GM18520 (cell line): ENCODE measurements around the gene OGFOD3.

Experiments
- ATAC-seq: cut with Tn5 transposase; IDR thresholded peaks from one replicate; pipeline ENCODE4 v1.9.1; 2021; ENCODE audit not compliant: unreplicated experiment

OGFOD3 gene

GRCh38 chr17:82407255-82407654, 11.1 kb downstream of the OGFOD3 start:
- no peak for ATAC-seq

GRCh38 chr17:82406131-82406671, 12.2 kb downstream of the OGFOD3 start:
- ATAC-seq, result no peak

GRCh38 chr17:82405051-82405450, 13.3 kb downstream of the OGFOD3 start:
- no peak for ATAC-seq

- no peak for ATAC-seq
These were observed 14.4 kb downstream of the OGFOD3 start for GRCh38 chr17:82403662-82404660.

- ATAC-seq, result no peak
These were observed 15.5 kb downstream of the OGFOD3 start for GRCh38 chr17:82402865-82403264.

- ATAC-seq, result peak; percentile 35
These were observed 17.6 kb downstream of the OGFOD3 start for GRCh38 chr17:82400830-82401229.

DNA sequence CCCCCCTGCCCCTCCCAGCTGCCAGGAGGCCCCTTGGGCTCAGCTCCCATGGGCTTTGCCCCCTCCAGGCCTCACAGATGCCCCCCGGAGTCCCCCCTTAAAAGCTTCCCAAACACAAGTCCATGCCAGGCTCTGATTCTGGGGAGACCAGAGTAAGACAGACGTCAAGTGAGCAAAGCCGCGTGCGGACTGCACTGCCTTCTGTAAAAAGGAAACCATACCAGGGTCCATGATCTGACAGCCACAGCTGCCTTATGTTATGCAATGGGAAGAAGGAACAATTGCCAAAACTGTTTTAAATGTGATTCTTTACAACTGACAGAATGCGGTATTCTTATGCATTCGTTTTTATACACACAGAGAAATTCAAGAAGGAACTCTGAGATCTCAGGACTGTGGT, 18.2 kb downstream of the OGFOD3 start:
- no peak for ATAC-seq

DNA sequence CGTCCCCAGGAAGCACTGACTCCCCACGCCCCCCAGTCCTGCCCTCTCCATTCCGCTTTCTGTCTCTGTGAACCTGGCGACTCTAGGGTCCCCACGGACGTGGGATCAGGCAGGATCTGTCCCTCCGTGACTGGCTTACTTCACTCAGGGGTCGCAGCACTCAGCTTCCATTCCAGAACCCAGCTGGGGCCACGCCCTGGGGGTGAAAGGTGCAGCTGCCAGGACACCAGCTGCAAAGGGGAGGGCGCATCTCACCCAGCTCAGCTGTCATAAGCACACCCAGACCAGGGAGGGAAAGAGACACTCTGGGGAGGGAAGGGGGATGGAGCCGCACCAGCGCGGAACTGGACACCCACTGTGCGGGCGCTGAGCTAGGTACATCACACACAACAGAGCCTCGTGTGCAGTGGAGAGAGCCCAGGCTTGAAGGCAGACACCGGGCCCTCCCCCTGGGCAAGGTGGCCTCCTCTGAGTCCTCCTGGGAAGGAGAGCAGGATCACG, 18.7 kb downstream of the OGFOD3 start:
- no peak for ATAC-seq

GRCh38 chr17:82399041-82399441, 19.3 kb downstream of the OGFOD3 start:
- ATAC-seq, result no peak

GRCh38 chr17:82397449-82398335, 20.7 kb downstream of the OGFOD3 start:
- ATAC-seq, result no peak

- ATAC-seq, result no peak
These were observed 21.6 kb downstream of the OGFOD3 start for GRCh38 chr17:82396601-82397435.

DNA sequence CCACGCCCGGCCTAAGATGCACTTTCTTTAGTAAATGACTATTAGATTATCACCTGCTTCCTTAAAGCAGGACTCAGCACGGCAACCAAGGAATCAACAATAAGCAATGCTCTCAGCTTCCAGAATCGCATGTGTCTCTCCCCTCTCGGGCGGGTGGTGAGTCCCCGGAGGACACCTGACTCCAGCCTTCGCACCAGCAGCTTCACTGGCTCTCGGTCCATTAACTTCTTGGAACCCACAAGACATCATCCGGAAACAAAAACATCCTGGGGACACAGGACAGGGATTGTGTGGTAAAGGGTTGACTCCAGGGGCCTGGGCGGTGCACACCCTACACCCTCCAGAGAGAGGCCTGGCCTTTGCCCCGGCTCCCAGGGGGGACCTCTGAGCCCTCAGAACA, 24.1 kb downstream of the OGFOD3 start:
- ATAC-seq, result no peak

- ATAC-seq, result no peak
These were observed 25.4 kb downstream of the OGFOD3 start for GRCh38 chr17:82392941-82393340.

- no peak for ATAC-seq
These were observed 26.0 kb downstream of the OGFOD3 start for GRCh38 chr17:82392209-82392920.

DNA sequence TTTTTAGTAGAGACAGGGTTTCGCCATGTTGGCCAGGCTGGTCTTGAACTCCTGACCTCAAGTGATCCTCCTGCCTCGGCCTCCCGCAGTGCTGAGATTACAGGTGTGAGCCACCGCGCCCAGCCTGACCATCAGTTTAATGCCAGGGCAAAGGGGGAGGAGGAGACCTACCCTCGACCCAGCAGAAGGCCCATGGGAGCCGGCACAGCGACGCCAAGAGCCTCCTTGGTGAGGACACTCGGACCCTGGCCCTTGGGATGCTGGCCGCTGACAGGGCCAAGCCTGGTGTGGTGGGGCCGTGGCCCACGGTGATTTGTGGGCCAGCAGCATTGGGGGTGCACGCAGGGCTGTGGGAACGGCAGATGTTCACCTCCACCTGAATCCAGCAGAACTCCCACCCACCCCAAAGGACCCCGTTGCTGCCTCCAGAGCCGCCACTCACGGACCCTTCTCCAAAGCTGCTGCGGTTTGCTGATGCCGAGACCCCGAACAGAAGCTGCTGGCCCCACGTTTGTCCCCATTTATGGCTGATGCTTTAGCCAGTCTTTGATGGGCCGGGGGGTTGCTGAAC, 26.8 kb downstream of the OGFOD3 start:
- ATAC-seq, result no peak

- no peak for ATAC-seq
These were observed 27.4 kb downstream of the OGFOD3 start for GRCh38 chr17:82390860-82391435.

DNA sequence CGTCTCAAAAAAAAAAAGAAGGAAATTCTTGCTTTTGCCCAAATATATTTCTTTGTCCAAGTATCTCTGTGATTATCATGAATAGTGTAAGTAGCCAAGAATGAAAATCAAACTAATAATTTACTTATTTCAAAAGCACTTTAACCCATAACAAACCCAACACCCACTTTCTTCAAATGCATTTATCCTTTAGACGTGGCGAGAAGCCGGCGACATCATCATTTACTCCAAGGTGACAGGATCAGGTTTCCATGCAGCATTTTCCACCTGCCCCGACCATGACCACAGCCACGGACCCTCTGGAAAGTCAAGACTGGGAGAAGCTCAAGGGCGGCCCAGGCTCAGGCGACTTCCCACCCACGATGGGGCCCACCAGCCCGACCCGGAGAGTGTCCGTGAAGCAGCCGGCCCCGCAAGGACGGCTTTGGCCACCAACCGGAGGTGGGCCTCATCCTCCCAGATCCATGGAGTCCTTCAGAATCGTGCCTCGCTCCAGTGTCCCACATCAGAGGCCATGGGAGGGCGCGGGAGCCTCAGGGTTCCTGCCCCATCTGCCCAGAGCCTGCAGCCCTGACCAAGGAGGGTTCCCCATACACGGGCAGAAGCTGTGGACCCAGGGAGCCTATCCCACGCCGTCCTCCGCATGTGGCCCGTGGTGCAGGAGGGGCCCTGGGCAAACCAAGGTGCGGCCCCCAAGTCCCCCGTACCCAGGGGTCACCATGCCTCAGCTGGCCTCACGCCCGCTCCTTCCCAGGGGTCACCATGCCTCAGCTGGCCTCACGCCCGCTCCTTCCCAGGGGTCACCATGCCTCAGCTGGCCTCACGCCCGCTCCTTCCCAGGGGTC, 28.1 kb downstream of the OGFOD3 start:
- no peak for ATAC-seq

- no peak for ATAC-seq
These were observed 29.0 kb downstream of the OGFOD3 start for GRCh38 chr17:82389379-82389778.
